ENCODE data around the gene UBL4B. TPM values are rescaled to one million over a fixed set of nuclear protein-coding genes. Genes with fewer than 3 reads are reported as not detected.

UBL4B gene
- total RNA-seq, 2 donors from 2014 or later = 8.4 TPM; not detected in 1

- WGBS = 66% methylated on average over 5 of the region's 5 CpGs
- H3K36me3 ChIP-seq = no peaks in the 10 kb centered on the region
- intact Hi-C loops (cut with DNase I) = no loop called here
- no peak overlapping the region for H3K4me3 ChIP-seq
- no peak for TF ChIP-seq POLR2AphosphoS5 (IDR thresholded peaks at IDR 0.05)
- TF ChIP-seq POLR2A (IDR thresholded peaks at IDR 0.05) = no peak
- TF ChIP-seq CTCF (IDR thresholded peaks at IDR 0.05) = no peak
- H3K9me3 ChIP-seq = no peaks in the 10 kb centered on the region
- H3K27ac ChIP-seq = no peak overlapping the region
- no peaks in the 10 kb centered on the region for H3K4me1 ChIP-seq (replicated peaks)
- no peaks in the 10 kb centered on the region for H3K27me3 ChIP-seq (replicated peaks; ENCODE audit: insufficient read depth)
- DNase-seq (ENCODE audit: low spot score) = no peak
Observed at GRCh38 chr1:110158261-110158660, 46.0 kb downstream of the UBL4B start.

- DNase-seq (ENCODE audit: low spot score) = no peak
- WGBS = 32% methylated on average over 2 of the region's 2 CpGs
- H3K27ac ChIP-seq = no peak overlapping the region
- H3K4me1 ChIP-seq (replicated peaks) = no peaks in the 10 kb centered on the region
- no peak for TF ChIP-seq CTCF (IDR thresholded peaks at IDR 0.05)
- no peak for TF ChIP-seq POLR2AphosphoS5 (IDR thresholded peaks at IDR 0.05)
- no peak for TF ChIP-seq POLR2A (IDR thresholded peaks at IDR 0.05)
- H3K9me3 ChIP-seq = no peaks in the 10 kb centered on the region
- intact Hi-C loops (cut with DNase I) = no loop called here
- no peaks in the 10 kb centered on the region for H3K27me3 ChIP-seq (replicated peaks; ENCODE audit: insufficient read depth)
- H3K4me3 ChIP-seq = no peak overlapping the region
- no peaks in the 10 kb centered on the region for H3K36me3 ChIP-seq
Observed at GRCh38 chr1:110159168-110159567, 46.9 kb downstream of the UBL4B start.

- H3K4me1 ChIP-seq (replicated peaks) = no peaks in the 10 kb centered on the region
- no peak for TF ChIP-seq POLR2AphosphoS5 (IDR thresholded peaks at IDR 0.05)
- no peak for DNase-seq (ENCODE audit: low spot score)
- H3K4me3 ChIP-seq = no peak overlapping the region
- H3K9me3 ChIP-seq = no peaks in the 10 kb centered on the region
- whole genome bisulfite sequencing = 74% methylated on average over 10 of the region's 10 CpGs
- intact Hi-C loops (cut with DNase I) = no loop called here
- H3K27ac ChIP-seq = no peak overlapping the region
- H3K36me3 ChIP-seq = no peaks in the 10 kb centered on the region
- no peaks in the 10 kb centered on the region for H3K27me3 ChIP-seq (replicated peaks; ENCODE audit: insufficient read depth)
Observed at GRCh38 chr1:110160538-110161100, 48.4 kb downstream of the UBL4B start.

- intact Hi-C loops (cut with DNase I) = no loop called here
- H3K27me3 ChIP-seq (replicated peaks; ENCODE audit: insufficient read depth) = no peaks in the 10 kb centered on the region
- no peaks in the 10 kb centered on the region for H3K9me3 ChIP-seq
- no peak for DNase-seq (ENCODE audit: low spot score)
- TF ChIP-seq POLR2A (IDR thresholded peaks at IDR 0.05) (no peak), CTCF (IDR thresholded peaks at IDR 0.05) (no peak), POLR2AphosphoS5 (IDR thresholded peaks at IDR 0.05) (no peak)
- H3K4me3 ChIP-seq = no peak overlapping the region
- WGBS = 91% methylated on average over 3 of the region's 3 CpGs
- no peaks in the 10 kb centered on the region for H3K4me1 ChIP-seq (replicated peaks)
- H3K27ac ChIP-seq = no peak overlapping the region
- H3K36me3 ChIP-seq = no peaks in the 10 kb centered on the region
Observed at GRCh38 chr1:110161165-110161564, 48.9 kb downstream of the UBL4B start.

- no peaks in the 10 kb centered on the region for H3K9me3 ChIP-seq
- intact Hi-C loops (cut with DNase I) = no loop called here
- H3K27ac ChIP-seq = no peak overlapping the region
- no peak for DNase-seq (ENCODE audit: low spot score)
- H3K36me3 ChIP-seq = no peaks in the 10 kb centered on the region
- H3K27me3 ChIP-seq (replicated peaks; ENCODE audit: insufficient read depth) = no peaks in the 10 kb centered on the region
- H3K4me1 ChIP-seq (replicated peaks) = no peaks in the 10 kb centered on the region
- H3K4me3 ChIP-seq = no peak overlapping the region
- TF ChIP-seq POLR2AphosphoS5 (IDR thresholded peaks at IDR 0.05) = no peak
- no peak for TF ChIP-seq CTCF (IDR thresholded peaks at IDR 0.05)
- TF ChIP-seq POLR2A (IDR thresholded peaks at IDR 0.05) = no peak
- 84% methylated on average over 11 of the region's 11 CpGs for WGBS
Observed at GRCh38 chr1:110161849-110162248, 49.6 kb downstream of the UBL4B start.

Other genes with a start within 250 kb of the UBL4B start
- gene CSF1, start 201.6 kb upstream of the UBL4B start, total RNA-seq = 10 to 100 TPM; 18.4 to 31.5 TPM
- 10 to 100 TPM; 47.5 to 51.5 TPM for gene AHCYL1, start 127.7 kb upstream of the UBL4B start, total RNA-seq
- gene STRIP1, start 77.8 kb upstream of the UBL4B start, total RNA-seq = 10 to 100 TPM; 36.8 to 73.2 TPM
- under 1 TPM in 1 of 2 donors, not detected in 1; 0.74 TPM for gene ALX3, start 41.8 kb upstream of the UBL4B start, total RNA-seq
- 1 to 10 TPM in 1 of 2 donors, under 1 TPM in 1; 0.41 to 2.2 TPM for gene SLC6A17, start 38.1 kb downstream of the UBL4B start, total RNA-seq
- 10 to 100 TPM in 1 of 2 donors, 1 to 10 TPM in 1; 4.7 to 23.9 TPM for gene KCNC4, start 97.9 kb downstream of the UBL4B start, total RNA-seq
- 10 to 100 TPM; 18.7 to 42.6 TPM for gene RBM15, start 226.9 kb downstream of the UBL4B start, total RNA-seq

Measured in prostate gland (tissue), 2 donors.